Islet of Langerhans (tissue), 1 donor: ENCODE data around the gene SUPT3H.

Experiments
- FAIRE-seq: peaks from one replicate; lab custom pipeline; 2011; peaks lifted over from hg19 to GRCh38; lab: Jason Lieb, UNC

SUPT3H gene

GRCh38 chr6:45387236-45387635 is 9.5 kb upstream of the SUPT3H start:
- FAIRE-seq: no peak

GRCh38 chr6:45386501-45386900 is 8.8 kb upstream of the SUPT3H start:
- no peak for FAIRE-seq

- FAIRE-seq: no peak
Observed at GRCh38 chr6:45382391-45382790, 4.7 kb upstream of the SUPT3H start.

GRCh38 chr6:45378334-45378926 is 696 bp upstream of the SUPT3H start:
- FAIRE-seq: peak; percentile 5

- no peak for FAIRE-seq
Observed at GRCh38 chr6:45377043-45377553, 636 bp downstream of the SUPT3H start.

GRCh38 chr6:45376310-45377042 is 1.3 kb downstream of the SUPT3H start:
- FAIRE-seq: no peak

GRCh38 chr6:45375449-45375848 is 2.3 kb downstream of the SUPT3H start:
- no peak for FAIRE-seq

GRCh38 chr6:45371924-45372573 is 5.7 kb downstream of the SUPT3H start:
- no peak for FAIRE-seq

GRCh38 chr6:45369870-45370269 is 7.9 kb downstream of the SUPT3H start:
- no peak for FAIRE-seq

GRCh38 chr6:45367999-45368398 is 9.7 kb downstream of the SUPT3H start:
- no peak for FAIRE-seq

- no peak for FAIRE-seq
Observed at GRCh38 chr6:45366534-45366933, 11.2 kb downstream of the SUPT3H start.

GRCh38 chr6:45365036-45365435 is 12.7 kb downstream of the SUPT3H start:
- FAIRE-seq: no peak

GRCh38 chr6:45364466-45364865 is 13.3 kb downstream of the SUPT3H start:
- FAIRE-seq: peak; percentile 71

GRCh38 chr6:45353654-45354053 is 24.1 kb downstream of the SUPT3H start:
- FAIRE-seq: no peak

- FAIRE-seq: no peak
Observed at GRCh38 chr6:45351667-45352066, 26.1 kb downstream of the SUPT3H start.

GRCh38 chr6:45351076-45351475 is 26.7 kb downstream of the SUPT3H start:
- no peak for FAIRE-seq

GRCh38 chr6:45350186-45350710 is 27.5 kb downstream of the SUPT3H start:
- no peak for FAIRE-seq

- FAIRE-seq: no peak
Observed at GRCh38 chr6:45344900-45345299, 32.8 kb downstream of the SUPT3H start.

- no peak for FAIRE-seq
Observed at GRCh38 chr6:45328523-45328922, 49.2 kb downstream of the SUPT3H start.

GRCh38 chr6:45327956-45328522 is 49.7 kb downstream of the SUPT3H start, which contains the start of gene RUNX2:
RUNX2 (plus strand) TSS chr6:45328330; CDS start chr6:45328727, 397 bp downstream.
- no peak for FAIRE-seq

- FAIRE-seq: no peak
Observed at GRCh38 chr6:45326698-45327417, 50.9 kb downstream of the SUPT3H start.

GRCh38 chr6:45323656-45324224 is 54.0 kb downstream of the SUPT3H start:
- no peak for FAIRE-seq
